ENCODE results near the gene HENMT1.

HENMT1 gene

GRCh38 chr1:108624069-108624468, 36.8 kb downstream of the HENMT1 start:
- no peak for DNase-seq

- no peak for DNase-seq
Measured at GRCh38 chr1:108617724-108618056, 43.2 kb downstream of the HENMT1 start.

- DNase-seq, result no peak
Measured at GRCh38 chr1:108617008-108617723, 43.7 kb downstream of the HENMT1 start.

DNA sequence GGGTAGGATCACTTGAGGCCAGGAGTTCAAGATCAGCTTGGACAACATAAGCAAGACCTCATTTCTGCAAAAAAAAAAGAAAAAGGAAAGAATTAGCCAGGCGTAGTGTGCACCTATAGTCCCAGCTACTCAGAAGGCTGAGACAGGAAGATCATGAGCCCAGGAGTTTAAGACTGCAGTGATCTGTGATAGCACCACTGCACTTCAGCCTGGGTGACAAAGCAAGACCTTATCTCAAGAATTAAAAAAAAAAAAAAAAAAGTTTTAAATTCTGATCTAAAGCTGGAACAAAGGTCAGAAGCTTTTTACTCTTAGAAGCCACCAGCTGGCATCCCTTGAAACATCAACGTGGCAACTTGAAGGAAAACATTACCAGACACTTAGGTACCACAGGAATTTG, 45.3 kb downstream of the HENMT1 start:
- no peak for DNase-seq

GRCh38 chr1:108612496-108612895, 48.4 kb downstream of the HENMT1 start:
- DNase-seq, result no peak

DNA sequence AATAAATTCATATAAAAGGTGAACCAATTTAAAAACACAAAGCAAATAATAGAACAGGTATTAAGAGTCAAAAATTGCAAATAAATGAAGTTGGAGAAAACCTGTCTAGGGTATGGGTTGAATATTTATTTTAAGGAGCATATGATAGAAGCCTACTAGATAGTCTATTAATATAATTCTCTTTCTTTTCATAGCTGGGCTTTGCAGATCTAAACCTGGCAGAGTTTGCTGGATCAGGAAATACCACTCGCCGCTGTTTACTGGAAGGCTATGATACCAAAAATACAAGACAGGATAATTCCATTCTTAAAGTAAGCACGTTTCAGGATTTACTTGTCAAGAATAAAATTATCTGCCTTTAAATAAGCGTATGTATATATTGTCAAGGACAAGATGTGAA, 48.9 kb downstream of the HENMT1 start:
- no peak for DNase-seq

DNA sequence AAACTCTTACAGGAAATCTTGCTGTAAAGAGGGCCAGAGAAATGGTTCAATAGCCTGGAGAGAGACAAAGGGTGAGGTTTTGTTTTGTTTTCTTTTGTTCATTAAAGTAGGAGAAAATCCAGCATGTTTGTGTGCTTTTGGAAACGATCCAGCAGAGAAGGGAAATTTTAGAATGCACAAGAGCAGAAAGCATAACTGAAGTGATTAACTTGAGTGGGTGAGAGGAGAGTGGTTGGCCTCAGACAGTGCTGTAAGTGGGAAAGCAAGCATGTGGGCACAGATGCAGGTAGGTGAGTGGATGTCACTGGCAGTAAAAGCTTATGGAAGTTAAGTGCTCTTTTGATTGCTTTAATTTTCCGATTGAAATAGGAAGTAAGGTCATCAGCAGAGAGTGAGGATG, 50.8 kb downstream of the HENMT1 start:
- DNase-seq, result no peak

DNA sequence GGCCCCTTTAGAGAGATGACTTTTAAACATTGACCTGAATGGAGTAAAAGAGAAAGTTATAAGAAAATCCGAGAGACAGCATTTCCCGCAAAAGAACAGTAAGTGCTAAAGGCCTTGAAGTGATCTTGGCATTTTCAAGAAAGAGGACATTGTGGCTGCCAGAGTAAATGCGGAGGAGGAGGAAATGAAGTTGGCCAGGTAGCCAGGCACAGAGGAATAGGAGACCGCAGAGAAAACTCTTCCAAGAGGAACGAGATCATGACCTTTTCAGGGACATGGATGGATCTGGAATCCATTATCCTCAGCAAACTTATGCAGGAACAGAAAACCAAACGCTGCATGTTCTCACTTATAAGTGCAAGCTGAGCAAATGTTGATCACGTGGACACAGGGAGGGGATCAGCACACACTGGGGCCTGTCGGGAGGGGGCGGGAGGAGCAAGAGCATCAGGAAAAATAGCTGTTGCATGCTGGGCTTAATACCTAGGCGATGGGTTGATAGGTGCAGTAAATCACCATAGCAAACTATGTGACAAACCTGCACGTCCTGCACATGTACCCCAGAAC, 51.3 kb downstream of the HENMT1 start:
- no peak for DNase-seq

GRCh38 chr1:108606478-108606877, 54.4 kb downstream of the HENMT1 start:
- DNase-seq, result no peak

GRCh38 chr1:108605633-108606032, 55.3 kb downstream of the HENMT1 start:
- DNase-seq, result no peak

DNA sequence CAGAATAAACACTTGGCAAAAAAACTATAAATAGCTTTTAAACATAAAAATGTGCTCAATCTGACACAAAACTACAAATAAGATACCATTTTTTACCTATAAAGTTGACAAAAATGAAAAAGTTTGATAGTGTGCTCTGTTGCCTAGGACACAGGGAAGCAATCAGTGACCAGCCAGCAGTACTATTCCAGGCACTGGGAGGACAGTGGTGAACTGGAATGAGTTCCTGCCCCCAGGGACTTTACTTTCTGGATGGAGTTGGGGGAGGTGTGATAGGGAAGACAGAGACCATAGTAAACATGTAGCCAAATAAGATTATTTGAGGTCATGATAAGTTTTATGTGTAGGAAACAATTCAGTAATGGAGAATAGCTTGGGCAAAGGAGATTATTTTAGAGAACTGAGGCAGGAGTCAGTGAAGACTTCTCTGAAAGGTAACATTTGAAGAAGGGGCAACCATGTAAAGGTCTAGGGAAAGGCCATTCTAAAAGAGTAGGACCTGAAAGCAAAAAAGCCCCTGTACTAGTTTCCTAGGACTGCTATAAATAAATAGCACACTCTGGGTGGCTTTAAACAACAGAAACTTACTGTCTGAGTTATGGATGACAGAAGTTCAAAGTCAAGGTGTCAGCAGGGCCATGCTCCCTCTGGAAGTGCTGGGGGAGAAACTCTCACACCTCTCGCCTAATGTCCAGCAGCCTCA, 59.0 kb downstream of the HENMT1 start:
- no peak for DNase-seq

GRCh38 chr1:108600504-108600903, 60.4 kb downstream of the HENMT1 start:
- DNase-seq, result no peak

DNA sequence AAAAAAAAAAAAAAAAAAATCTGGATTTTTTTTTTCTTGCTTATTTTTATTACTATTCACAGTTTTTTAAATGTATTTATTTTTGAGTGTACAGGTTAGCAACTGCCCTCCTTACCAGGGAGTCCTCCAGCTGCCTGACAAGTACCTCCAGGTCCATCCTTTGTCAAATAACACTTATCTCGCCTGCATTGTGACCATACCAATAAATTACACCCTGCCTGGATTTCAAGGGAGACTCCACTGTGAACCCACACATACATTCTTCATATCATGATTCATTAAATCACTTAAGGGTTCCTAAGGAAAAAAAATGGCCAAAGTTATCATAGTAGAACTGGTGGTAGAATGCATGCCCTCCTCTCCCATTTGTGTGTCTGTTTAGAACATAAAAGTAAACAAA, 62.6 kb downstream of the HENMT1 start:
- no peak for DNase-seq

All from NCI-H2081 treated with DMSO at 0.1 percent for 48 hours (cell line).